GM12865 (cell line): ENCODE data around the gene LGI2.

Source experiments
- DNase-seq: peaks from one replicate; pipeline ENCODE4 v3.0.0; 2010; ENCODE audit warnings: low read depth
- H3K4me3 ChIP-seq: 2 replicates; pipeline ENCODE4 v1.5.1; 2011; ENCODE audit warnings: mild to moderate bottlenecking, low read depth, low read length, control low read depth
- TF ChIP-seq, protein P1 (sequence below): IDR thresholded peaks from 2 replicates; pipeline ENCODE4 v1.5.1; 2011; ENCODE audit warnings: low read length, control low read depth, low read depth, inconsistent platforms; ENCODE audit not compliant: insufficient read depth; ENCODE audit errors: missing control alignments

The LGI2 gene

DNA sequence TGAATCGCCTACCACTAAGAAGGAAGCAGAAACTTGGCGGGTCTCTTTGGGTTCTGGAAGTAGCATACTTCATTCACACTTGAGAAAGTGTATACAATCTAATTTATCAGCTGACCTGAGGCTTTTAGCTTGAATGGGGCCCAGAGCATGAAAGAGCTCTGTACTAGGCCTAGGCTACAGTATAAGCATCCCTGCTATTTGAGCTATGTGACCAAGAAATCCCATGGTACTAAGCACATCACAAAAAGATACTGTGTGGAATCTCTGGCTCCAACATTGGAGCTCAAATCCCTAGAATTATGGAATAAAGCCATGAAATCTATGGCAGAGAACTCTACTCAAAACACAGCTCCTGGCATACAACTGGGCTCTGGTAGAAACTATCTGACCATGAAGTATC, 74.0 kb downstream of the LGI2 start:
- DNase-seq: no peak
- TF ChIP-seq, protein P1, sequence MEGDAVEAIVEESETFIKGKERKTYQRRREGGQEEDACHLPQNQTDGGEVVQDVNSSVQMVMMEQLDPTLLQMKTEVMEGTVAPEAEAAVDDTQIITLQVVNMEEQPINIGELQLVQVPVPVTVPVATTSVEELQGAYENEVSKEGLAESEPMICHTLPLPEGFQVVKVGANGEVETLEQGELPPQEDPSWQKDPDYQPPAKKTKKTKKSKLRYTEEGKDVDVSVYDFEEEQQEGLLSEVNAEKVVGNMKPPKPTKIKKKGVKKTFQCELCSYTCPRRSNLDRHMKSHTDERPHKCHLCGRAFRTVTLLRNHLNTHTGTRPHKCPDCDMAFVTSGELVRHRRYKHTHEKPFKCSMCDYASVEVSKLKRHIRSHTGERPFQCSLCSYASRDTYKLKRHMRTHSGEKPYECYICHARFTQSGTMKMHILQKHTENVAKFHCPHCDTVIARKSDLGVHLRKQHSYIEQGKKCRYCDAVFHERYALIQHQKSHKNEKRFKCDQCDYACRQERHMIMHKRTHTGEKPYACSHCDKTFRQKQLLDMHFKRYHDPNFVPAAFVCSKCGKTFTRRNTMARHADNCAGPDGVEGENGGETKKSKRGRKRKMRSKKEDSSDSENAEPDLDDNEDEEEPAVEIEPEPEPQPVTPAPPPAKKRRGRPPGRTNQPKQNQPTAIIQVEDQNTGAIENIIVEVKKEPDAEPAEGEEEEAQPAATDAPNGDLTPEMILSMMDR: no peak
- no peak overlapping the region for H3K4me3 ChIP-seq

DNA sequence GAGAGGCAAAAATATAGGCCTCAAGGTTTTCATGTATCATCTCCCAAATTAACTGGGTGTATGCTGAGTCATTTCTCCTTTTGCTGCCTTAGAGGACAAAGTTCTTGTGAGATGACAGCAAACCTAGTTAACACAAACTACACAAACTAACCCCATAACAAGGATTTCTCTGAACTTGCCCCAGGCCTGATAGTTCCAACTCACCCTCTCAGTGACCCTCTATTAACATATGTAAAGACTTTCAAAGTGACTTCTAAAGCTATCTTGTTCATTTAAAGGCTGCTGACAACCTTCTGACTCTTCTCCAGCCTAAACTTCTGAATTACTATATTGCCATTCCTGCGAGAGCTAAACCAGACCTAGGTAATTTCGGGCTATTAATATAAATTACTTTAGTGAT, 74.7 kb downstream of the LGI2 start:
- TF ChIP-seq, protein P1: no peak
- DNase-seq: no peak
- H3K4me3 ChIP-seq: no peak overlapping the region

DNA sequence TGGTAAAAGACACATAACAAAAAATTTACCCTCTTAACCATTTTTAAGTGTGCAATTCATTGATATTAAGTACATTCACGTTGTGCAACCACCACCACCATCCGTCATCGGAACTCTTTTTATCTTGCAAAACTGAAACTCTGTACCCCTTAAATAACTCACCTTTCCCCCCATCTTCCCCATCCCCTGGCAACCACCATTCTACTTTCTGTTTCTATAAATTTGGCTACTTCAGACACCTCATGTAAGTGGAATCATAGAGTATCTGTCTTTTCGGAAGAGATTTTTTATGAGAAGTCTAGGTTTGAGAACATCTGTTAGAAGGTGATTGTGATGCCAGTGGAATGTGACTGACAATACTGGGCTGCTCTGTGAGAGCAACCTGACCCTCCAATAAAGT, 78.1 kb downstream of the LGI2 start:
- TF ChIP-seq, protein P1: no peak
- DNase-seq: no peak
- H3K4me3 ChIP-seq: no peak overlapping the region

DNA sequence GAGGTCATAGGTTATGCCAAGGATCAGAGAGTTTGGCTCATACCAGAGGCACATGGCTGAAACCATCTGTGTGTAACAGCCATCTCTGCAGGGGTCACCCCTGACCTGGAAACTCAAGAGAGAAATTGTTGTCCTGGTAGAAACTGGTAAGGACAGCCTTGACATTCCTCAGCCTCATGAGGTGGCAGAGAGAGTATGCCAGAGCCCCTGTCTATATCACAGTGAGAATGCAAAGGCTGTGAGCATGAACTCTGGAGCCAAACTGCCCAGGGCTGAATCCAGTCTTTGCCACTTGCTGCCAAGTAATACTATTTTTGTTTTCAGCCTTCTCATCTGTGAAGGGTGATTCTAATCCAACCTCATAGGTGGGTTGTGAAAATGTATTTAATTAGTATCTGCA, 80.8 kb downstream of the LGI2 start:
- no peak overlapping the region for H3K4me3 ChIP-seq
- no peak for DNase-seq
- TF ChIP-seq, protein P1: no peak
